ENCODE results near the gene RAPGEF4.
"Not testable (repeated sequence)": the region's sequence is repeated elsewhere in the genome, so short reads cannot be mapped to it uniquely, and the experiment has no call there.

RAPGEF4 gene

GRCh38 chr2:172774302-172774701 is 38.7 kb downstream of the RAPGEF4 start:
- DNase-seq (ENCODE audit: low read depth, low spot score): no peak

GRCh38 chr2:172775319-172775718 is 39.7 kb downstream of the RAPGEF4 start:
- no peak for DNase-seq (ENCODE audit: low read depth, low spot score)

- no peak for DNase-seq (ENCODE audit: low read depth, low spot score)
Observed at GRCh38 chr2:172777431-172777830, 41.8 kb downstream of the RAPGEF4 start.

GRCh38 chr2:172782506-172783164 is 47.0 kb downstream of the RAPGEF4 start:
- DNase-seq (ENCODE audit: low read depth, low spot score): no peak

GRCh38 chr2:172783165-172783898 is 47.7 kb downstream of the RAPGEF4 start:
- DNase-seq (ENCODE audit: low read depth, low spot score): no peak

- DNase-seq (ENCODE audit: low read depth, low spot score): no peak
Observed at GRCh38 chr2:172788871-172789270, 53.2 kb downstream of the RAPGEF4 start.

GRCh38 chr2:172790404-172790803 is 54.8 kb downstream of the RAPGEF4 start:
- DNase-seq (ENCODE audit: low read depth, low spot score): no peak

GRCh38 chr2:172791953-172792352 is 56.3 kb downstream of the RAPGEF4 start:
- no peak for DNase-seq (ENCODE audit: low read depth, low spot score)

GRCh38 chr2:172792711-172793110 is 57.1 kb downstream of the RAPGEF4 start:
- DNase-seq (ENCODE audit: low read depth, low spot score): no peak

- DNase-seq (ENCODE audit: low read depth, low spot score): not testable (repeated sequence)
Observed at GRCh38 chr2:172803308-172803707, 67.7 kb downstream of the RAPGEF4 start.

GRCh38 chr2:172804423-172804822 is 68.8 kb downstream of the RAPGEF4 start:
- DNase-seq (ENCODE audit: low read depth, low spot score): no peak

- DNase-seq (ENCODE audit: low read depth, low spot score): no peak
Observed at GRCh38 chr2:172806493-172806892, 70.8 kb downstream of the RAPGEF4 start.

GRCh38 chr2:172806996-172807395 is 71.4 kb downstream of the RAPGEF4 start:
- DNase-seq (ENCODE audit: low read depth, low spot score): no peak

- DNase-seq (ENCODE audit: low read depth, low spot score): no peak
Observed at GRCh38 chr2:172808156-172808555, 72.5 kb downstream of the RAPGEF4 start.

- no peak for DNase-seq (ENCODE audit: low read depth, low spot score)
Observed at GRCh38 chr2:172811027-172811426, 75.4 kb downstream of the RAPGEF4 start.

GRCh38 chr2:172812158-172812744 is 76.6 kb downstream of the RAPGEF4 start:
- DNase-seq (ENCODE audit: low read depth, low spot score): no peak

- no peak for DNase-seq (ENCODE audit: low read depth, low spot score)
Observed at GRCh38 chr2:172813314-172813888, 77.8 kb downstream of the RAPGEF4 start.

GRCh38 chr2:172817411-172817810 is 81.8 kb downstream of the RAPGEF4 start:
- no peak for DNase-seq (ENCODE audit: low read depth, low spot score)

GRCh38 chr2:172819943-172820342 is 84.3 kb downstream of the RAPGEF4 start:
- DNase-seq (ENCODE audit: low read depth, low spot score): no peak

- DNase-seq (ENCODE audit: low read depth, low spot score): no peak
Observed at GRCh38 chr2:172821370-172822338, 86.0 kb downstream of the RAPGEF4 start.

GRCh38 chr2:172822585-172822984 is 86.9 kb downstream of the RAPGEF4 start:
- no peak for DNase-seq (ENCODE audit: low read depth, low spot score)
